ENCODE results near the gene SMCO1. TPM values are rescaled to one million over a fixed set of nuclear protein-coding genes. Genes with fewer than 3 reads are reported as not detected.
"Not testable (repeated sequence)": the region's sequence is repeated elsewhere in the genome, so short reads cannot be mapped to it uniquely, and the experiment has no call there.

Gene SMCO1
- total RNA-seq, 1 donor from 2014 or later: not detected

- no peak overlapping the region for H3K4me3 Mint-ChIP-seq
- H3K27ac Mint-ChIP-seq: no peak overlapping the region
- no peaks in the 10 kb centered on the region for H3K4me1 Mint-ChIP-seq (ENCODE audit: unreplicated experiment)
- no peaks in the 10 kb centered on the region for H3K36me3 Mint-ChIP-seq
- no peak for TF ChIP-seq CTCF (conservative IDR thresholded peaks at IDR 0.05)
- no peak for DNase-seq (ENCODE audit: extremely low spot score, unreplicated experiment)
- H3K27me3 Mint-ChIP-seq: no peaks in the 10 kb centered on the region
- H3K9me3 Mint-ChIP-seq: peaks cover 4% of the 10 kb centered on the region
Observed at GRCh38 chr3:196458063-196458462, 57.1 kb downstream of the SMCO1 start.

DNA sequence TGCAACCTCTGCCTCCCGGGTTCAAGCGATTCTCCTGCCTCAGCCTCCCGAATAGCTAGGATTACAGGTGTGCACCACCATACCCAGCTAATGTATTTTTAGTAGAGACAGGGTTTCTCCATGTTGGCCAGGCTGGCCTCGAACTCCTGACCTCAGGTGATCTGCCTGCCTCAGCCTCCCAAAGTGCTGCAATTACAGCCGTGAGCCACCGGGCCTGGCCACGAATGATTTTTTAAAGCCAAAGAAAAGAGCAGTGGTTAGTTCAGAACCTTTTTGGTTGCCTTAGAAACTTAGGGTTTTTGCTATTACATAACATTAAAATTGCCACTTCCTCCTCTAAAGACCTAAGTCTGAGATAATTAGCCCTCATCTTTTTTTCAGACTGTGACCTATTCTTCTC, 57.7 kb downstream of the SMCO1 start:
- H3K4me3 Mint-ChIP-seq; DNase-seq (ENCODE audit: extremely low spot score, unreplicated experiment); H3K4me1 Mint-ChIP-seq (ENCODE audit: unreplicated experiment); H3K9me3 Mint-ChIP-seq; H3K27ac Mint-ChIP-seq; H3K36me3 Mint-ChIP-seq; H3K27me3 Mint-ChIP-seq: not testable (repeated sequence)
- peak; percentile 50 for TF ChIP-seq CTCF (conservative IDR thresholded peaks at IDR 0.05)

Other genes starting within 250 kb of the SMCO1 start
- gene PCYT1A, start 227.6 kb downstream of the SMCO1 start, total RNA-seq (ENCODE audit: low replicate concordance): 39.0 and 50.8 TPM in 2 replicates
- 13.6 and 26.3 TPM in 2 replicates for gene DYNLT2B, start 197.1 kb downstream of the SMCO1 start, total RNA-seq (ENCODE audit: low replicate concordance)
- 1.1 TPM in 1 of 2 replicates, not detected in the other for gene TM4SF19, start 177.0 kb downstream of the SMCO1 start, total RNA-seq (ENCODE audit: low replicate concordance)
- gene UBXN7, start 82.9 kb downstream of the SMCO1 start, total RNA-seq (ENCODE audit: low replicate concordance): 77.2 and 89.2 TPM in 2 replicates
- gene RNF168, start 11.6 kb downstream of the SMCO1 start, total RNA-seq (ENCODE audit: low replicate concordance): 21.2 and 23.5 TPM in 2 replicates
- gene WDR53, start 53.2 kb upstream of the SMCO1 start, total RNA-seq (ENCODE audit: low replicate concordance): 16.9 and 17.1 TPM in 2 replicates
- 12.8 and 14.8 TPM in 2 replicates for gene FBXO45, start 53.3 kb upstream of the SMCO1 start, total RNA-seq (ENCODE audit: low replicate concordance)
- 0.50 and 0.68 TPM in 2 replicates for gene NRROS, start 124.3 kb upstream of the SMCO1 start, total RNA-seq (ENCODE audit: low replicate concordance)
- gene CEP19, start 196.9 kb upstream of the SMCO1 start, total RNA-seq (ENCODE audit: low replicate concordance): 1.1 and 4.5 TPM in 2 replicates
- 20.0 and 26.9 TPM in 2 replicates for gene PIGX, start 197.0 kb upstream of the SMCO1 start, total RNA-seq (ENCODE audit: low replicate concordance)
- 56.8 and 58.6 TPM in 2 replicates for gene PAK2, start 224.5 kb upstream of the SMCO1 start, total RNA-seq (ENCODE audit: low replicate concordance)

Measured in type B pancreatic cell (in vitro differentiated cells).